Hematopoietic multipotent progenitor cell treated with erythropoietin and hydrocortisone succinate and interleukin-3 and kit ligand, for 6 days (in vitro differentiated cells): ENCODE measurements around the gene ABCB11.

Experiments used
- DNase-seq: peaks from one replicate; pipeline ENCODE4 v3.0.0-alpha.2; 2015

Gene ABCB11

DNA sequence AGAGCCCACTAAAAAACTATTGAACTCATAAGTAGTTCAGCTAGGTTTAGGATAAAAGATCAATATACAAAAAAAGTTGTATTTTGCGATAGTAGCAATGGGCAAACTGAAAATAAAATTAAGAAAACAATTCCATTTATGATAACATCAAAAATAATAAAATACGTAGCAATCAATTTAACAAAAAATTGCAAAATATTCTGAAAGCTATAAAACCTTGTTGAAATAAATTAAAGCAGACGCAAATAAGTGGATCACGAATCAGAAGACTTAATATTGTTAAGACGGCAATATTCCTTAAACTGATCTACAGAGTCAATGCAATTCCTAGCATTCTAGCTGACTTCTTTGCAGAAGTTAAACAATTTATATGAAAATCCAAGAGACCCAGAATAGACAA lies 24.5 kb downstream of the ABCB11 start:
- DNase-seq, result no peak

DNA sequence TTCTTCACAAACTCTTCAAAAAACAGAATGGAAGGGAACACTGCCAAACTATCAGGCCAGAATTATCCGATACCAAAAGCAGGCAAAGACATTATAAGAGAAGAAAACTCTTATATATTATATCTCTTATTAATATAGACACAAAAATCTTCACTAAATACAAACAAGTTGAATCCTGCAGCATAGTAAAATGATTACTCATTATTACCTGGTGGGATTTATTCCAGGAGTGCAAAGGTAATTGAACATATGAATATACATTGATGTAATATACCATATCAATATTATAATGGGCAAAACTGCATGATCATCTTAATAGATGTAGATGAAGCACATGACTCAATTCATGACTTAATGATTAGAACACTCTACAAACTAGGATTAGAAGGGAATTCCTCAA lies 25.1 kb downstream of the ABCB11 start:
- DNase-seq, result no peak

DNA sequence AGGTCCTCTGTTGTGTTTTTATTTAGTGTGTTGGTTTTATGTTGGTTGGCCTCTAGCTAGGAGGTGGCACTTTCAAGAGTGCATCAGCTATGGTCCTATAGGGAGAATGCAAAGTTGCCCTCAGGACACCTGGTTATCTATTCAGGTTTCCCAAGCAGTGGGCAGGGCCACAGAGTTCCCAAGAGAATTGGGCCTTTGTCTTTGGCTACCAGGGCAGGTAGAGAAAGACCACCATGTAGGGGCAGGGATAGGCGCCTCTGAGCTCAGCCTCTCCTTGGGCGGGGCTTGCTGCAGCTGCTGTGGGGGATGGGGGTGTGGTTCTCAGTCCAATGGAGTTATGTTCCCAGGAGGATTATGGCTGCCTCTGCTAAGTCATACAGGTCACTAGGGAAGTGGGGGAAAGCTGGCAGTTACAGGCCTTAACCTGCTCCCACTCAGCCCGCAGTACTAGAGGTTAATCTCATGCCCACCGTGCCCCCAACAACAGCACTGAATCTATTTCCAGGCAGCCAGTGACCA lies 26.0 kb downstream of the ABCB11 start:
- no peak for DNase-seq

DNA sequence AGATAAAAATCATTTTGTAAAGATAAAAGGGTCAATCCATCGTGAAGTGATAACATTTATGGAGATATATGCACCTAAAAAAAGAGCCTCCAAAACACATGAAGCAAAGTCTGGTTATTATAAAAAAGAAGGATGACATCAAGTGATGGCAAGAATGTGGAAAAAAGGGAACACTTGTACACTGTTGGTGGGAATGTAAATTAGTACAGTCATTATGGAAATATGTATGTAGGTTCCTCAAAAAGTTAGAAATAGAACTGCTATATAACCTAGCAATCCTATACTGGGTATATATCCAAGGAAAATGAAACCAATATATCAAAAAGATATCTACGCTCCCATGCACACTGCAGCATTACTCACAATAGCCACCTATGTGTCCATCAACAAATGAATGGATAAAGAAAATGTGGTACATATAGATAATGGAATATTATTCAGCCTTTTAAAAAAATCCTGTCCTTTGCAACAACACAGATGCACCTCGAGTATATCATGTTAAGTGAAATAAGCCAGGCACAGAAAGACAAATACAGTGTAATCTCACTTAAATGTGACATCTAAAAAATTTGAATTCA lies 28.9 kb downstream of the ABCB11 start:
- DNase-seq, result no peak

DNA sequence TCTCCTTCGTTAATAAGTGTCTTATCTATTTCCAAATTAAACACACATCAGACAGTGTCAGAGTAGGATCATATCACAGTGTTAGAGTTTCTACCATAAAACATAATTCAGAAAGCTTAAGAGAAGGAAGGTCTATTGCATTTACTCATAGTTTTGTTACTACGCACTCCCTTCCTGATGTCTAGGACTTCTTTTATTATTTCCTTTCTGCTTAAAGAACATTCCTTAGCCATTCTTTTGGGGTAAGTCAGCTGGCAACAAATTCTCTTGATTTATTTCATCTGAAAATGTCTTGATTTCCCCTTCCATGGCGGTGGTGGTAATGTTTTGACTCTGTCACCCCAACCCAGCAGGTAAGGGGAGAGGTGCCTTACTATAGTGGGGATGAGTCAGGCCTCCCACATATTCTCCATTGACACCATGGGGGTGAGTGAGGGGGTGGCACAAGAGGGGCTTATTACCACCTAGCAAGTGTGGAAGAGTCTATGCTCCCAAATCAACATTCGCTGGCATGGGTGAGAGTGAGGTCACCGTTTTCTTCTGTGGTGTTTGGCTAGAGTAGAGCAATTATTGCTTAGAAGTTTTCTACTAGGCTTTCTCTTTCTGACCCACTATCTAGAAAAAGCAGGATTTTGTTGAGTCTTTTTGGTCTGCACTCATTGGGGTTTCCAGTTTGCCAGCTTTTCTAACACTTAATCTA lies 29.9 kb downstream of the ABCB11 start:
- no peak for DNase-seq

- peak; percentile 6 for DNase-seq
Observed at GRCh38 chr2:168999668-169000213, 31.4 kb downstream of the ABCB11 start.

- DNase-seq, result peak; percentile 64
Observed at GRCh38 chr2:168998609-168999211, 32.4 kb downstream of the ABCB11 start.

DNA sequence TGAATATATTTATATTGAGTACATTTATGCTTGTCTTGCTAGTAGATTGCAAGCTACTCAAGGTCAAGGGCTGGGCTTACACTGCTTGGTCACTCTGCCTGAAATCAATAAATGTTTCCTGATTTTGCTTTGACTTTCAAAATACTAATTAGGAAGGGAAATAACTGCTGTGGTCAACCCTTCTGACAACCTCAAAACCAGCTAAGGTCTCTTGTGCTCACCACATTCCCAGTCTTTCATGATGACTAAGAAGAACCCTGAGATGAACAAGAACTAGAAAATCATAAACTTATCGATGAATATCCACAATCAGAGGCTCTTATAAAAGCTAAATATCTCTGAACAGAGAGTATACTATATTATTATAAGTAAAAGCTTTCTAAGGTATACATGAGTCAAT lies 33.3 kb downstream of the ABCB11 start:
- peak; percentile 5 for DNase-seq

DNA sequence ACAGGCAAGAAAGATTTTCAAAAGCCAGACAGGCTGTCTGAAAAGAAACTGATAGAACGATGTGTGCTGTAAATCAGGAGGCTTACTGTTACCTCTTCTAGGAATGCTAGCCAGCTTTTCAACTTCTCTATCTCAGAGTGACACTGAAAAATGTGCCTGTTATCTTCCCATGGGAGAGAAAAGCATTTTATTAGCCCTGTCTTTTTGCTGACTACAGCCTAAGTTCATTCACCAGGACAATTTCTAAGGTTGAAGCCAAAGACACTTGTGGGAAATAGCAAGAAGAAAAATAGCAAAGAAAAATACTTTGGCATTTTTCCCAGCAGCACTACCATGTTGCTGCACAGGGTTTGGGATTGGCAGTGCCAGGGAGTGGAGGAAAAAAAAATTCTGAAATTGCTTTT lies 34.0 kb downstream of the ABCB11 start:
- DNase-seq, result peak; percentile 8

GRCh38 chr2:168995744-168996143 lies 35.4 kb downstream of the ABCB11 start:
- DNase-seq, result no peak

- DNase-seq, result no peak
Observed at GRCh38 chr2:168993538-168993937, 37.6 kb downstream of the ABCB11 start.

GRCh38 chr2:168992591-168993349 lies 38.4 kb downstream of the ABCB11 start:
- DNase-seq, result peak; percentile 42

- DNase-seq, result no peak
Observed at GRCh38 chr2:168992026-168992425, 39.1 kb downstream of the ABCB11 start.

GRCh38 chr2:168988755-168989154 lies 42.4 kb downstream of the ABCB11 start:
- no peak for DNase-seq

- no peak for DNase-seq
Observed at GRCh38 chr2:168986398-168986943, 44.7 kb downstream of the ABCB11 start.

GRCh38 chr2:168981651-168982050 lies 49.5 kb downstream of the ABCB11 start:
- DNase-seq, result no peak

DNA sequence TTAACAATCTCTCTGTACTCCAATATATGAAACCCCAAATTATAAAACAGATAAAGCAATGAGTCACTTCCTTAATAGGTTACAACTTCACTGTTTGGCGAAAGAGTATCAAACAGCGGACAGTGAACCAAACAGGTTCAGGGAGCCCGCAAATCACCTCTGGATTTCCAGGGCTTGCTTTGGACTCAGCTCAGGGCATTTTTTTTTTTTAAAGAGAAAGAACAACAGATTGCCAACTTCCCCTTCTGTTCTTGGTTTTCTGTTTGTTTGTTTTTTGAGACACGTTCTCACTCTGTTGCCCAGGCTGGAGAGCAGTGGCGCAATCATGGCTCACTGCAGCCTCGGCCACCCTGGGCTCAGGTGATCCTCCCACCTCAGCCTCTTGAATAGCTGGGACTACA lies 52.7 kb downstream of the ABCB11 start:
- peak; percentile 34 for DNase-seq

DNA sequence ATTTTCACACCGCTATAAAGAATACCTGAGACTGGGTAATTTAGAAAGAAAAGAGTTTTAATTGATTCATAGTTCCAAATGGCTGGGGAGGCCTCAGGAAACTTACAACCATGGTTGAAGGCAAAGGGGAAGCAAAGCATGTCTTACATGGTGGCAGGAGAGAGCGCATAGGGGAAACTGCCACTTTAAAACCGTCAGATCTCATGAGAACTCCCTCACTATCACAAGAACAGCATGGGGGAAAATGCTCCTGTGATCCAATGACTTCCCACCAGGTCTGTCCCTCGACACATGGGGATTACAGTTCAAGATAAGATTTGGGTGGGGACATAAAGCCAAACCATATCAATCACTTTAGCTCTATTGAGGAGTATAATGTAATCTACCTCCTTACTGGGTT lies 53.5 kb downstream of the ABCB11 start:
- DNase-seq, result peak; percentile 10

GRCh38 chr2:168976034-168976654 lies 55.0 kb downstream of the ABCB11 start:
- peak; percentile 89 for DNase-seq

DNA sequence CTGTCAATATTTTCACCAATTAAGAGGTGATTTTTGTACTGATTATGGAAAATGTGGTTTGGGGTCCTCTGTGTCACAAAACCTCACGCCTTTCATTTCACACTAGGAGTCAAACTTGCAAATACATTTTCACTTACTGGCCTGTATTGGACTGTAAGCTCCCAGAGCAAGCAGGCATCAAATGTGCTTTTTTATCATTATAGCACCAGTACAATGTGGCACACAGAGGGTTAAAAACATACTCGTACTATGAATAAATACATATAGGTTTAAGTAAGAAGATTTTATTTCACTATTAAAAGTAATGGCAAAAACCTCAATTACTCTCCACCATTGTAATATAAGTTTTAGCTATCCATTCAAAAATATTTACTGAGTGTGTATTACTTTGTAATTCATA lies 56.7 kb downstream of the ABCB11 start:
- DNase-seq, result peak; percentile 20

- DNase-seq, result peak; percentile 10
Observed at GRCh38 chr2:168971261-168971660, 59.9 kb downstream of the ABCB11 start.

- DNase-seq, result no peak
Observed at GRCh38 chr2:168970711-168971233, 60.4 kb downstream of the ABCB11 start.
